GM12872 (cell line): Measurements from ENCODE around the gene GASK1A.

Experiments
- TF ChIP-seq, protein P1 (sequence below): IDR thresholded peaks from 3 replicates; pipeline ENCODE4 v1.5.1; 2011; ENCODE audit warnings: low read depth, mild to moderate bottlenecking, low read length, moderate library complexity; ENCODE audit not compliant: insufficient read depth

Gene GASK1A

DNA sequence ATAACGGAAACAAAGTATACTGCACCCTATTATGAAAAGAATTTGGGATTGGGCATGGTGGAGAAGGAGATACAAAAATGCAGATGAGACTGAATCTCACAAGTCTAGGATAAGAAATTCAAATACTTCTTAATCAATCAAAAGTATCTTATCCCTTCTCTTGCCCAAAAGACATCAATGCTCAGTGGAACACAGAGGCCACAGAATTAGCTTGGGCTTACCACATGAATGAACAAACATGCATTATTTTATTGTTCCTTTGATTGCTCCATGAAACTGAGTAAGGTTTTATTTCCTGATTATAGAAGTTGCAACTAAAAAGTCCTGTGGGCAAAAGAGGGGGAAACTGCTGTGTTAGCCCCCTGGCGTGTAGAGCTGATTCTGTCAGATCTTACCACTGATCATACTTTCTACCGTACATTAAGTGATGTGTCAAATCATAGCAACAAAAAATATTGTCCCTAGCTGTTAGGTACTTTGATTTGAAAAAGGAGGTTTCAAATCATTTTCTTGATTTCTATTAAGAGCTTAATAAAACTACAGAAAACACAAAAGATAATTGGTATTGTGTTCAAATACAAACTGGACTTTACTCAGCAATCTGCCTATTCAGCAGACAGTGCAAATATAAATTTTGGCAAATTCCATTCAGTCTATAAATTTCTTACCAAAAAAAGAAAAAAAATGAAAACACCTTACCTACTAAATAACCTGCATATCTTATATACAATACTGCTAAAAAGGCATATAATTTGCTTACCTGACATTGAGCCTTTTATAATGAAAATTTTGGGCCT, 7.9 kb upstream of the GASK1A start:
- TF ChIP-seq, protein P1, sequence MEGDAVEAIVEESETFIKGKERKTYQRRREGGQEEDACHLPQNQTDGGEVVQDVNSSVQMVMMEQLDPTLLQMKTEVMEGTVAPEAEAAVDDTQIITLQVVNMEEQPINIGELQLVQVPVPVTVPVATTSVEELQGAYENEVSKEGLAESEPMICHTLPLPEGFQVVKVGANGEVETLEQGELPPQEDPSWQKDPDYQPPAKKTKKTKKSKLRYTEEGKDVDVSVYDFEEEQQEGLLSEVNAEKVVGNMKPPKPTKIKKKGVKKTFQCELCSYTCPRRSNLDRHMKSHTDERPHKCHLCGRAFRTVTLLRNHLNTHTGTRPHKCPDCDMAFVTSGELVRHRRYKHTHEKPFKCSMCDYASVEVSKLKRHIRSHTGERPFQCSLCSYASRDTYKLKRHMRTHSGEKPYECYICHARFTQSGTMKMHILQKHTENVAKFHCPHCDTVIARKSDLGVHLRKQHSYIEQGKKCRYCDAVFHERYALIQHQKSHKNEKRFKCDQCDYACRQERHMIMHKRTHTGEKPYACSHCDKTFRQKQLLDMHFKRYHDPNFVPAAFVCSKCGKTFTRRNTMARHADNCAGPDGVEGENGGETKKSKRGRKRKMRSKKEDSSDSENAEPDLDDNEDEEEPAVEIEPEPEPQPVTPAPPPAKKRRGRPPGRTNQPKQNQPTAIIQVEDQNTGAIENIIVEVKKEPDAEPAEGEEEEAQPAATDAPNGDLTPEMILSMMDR, result no peak

- TF ChIP-seq, protein P1, result no peak
These were observed 3.7 kb upstream of the GASK1A start for GRCh38 chr3:42975456-42975855.

GRCh38 chr3:42975955-42976354, 3.2 kb upstream of the GASK1A start:
- TF ChIP-seq, protein P1, result no peak

DNA sequence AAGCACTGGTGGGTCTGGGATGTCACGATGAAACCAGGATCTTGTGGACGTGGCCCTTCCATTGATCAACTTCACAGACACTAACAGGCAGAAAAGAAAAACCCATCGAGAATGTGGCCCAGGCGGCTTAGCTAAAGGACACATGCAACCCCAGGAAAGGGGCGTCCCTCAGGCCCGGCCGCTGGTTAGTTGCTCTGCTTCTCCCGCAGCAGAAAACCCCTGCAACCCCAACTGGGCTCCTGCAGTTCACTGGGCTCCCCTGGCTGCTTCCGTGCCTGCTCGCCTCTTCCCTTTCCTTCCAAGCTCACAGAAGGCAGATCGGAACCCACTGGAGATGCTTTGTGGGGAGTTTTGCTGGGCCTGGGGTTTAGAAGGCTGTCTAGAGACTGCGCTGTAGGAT, 1.1 kb downstream of the GASK1A start:
- TF ChIP-seq, protein P1, result no peak

DNA sequence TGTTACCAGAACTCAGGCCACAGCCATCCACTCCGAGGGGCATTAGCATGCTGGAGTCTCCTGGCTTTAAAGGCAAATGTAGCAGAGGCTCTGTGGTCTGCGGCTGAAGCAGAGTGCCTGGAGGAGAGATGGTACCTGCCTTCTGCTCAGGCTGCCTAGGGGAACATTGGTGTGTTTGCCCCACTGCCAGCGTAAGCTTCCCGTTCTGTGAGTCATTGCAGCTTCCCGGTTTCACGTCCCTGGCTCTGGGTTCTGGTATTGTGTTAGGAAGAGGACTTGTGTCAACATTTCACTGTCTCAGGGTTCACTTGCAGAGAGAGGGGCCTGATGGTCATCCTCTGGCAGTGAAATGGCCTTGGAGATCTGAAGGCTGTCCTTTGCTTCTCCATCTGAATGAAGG, 1.8 kb downstream of the GASK1A start:
- TF ChIP-seq, protein P1, result no peak

GRCh38 chr3:42982645-42983412, 3.7 kb downstream of the GASK1A start:
- TF ChIP-seq, protein P1, result no peak

DNA sequence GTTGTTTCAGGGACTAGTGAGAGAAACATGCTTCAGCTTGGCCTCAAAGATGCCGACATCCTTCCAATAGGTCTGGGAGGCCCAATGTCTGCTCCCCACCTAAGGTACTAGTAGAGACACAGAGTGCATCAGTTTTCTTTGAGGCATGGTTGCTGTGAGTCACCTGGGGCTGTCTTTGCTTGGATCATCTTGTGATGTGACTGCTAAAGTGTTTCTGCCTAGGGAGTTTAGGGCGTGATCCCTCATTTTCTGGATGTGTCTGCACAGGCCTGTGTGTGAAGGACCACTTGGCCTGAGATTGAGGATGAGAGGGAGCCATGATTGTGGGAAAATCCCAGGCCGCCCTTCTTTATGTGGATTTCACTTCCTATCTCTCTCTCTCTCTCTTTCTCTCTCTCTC, 4.8 kb downstream of the GASK1A start:
- TF ChIP-seq, protein P1, result no peak
